K562 (cell line): Measurements from ENCODE around the gene AP3M1. TPM values are rescaled to one million over a fixed set of nuclear protein-coding genes. Genes with fewer than 3 reads are reported as not detected.

Source experiments
- CXXC5 ChIP-seq: fragments of 250-450 bp; sonication (Bioruptor Pico); IDR thresholded peaks from 2 replicates; pipeline ENCODE4 v1.8.0; 2022; ENCODE audit warnings: inconsistent platforms, mild to moderate bottlenecking, moderate library complexity
- DPF2 ChIP-seq: fragments of 450-650 bp; IDR thresholded peaks from 2 replicates; pipeline ENCODE4 v1.6.1; 2016
- ELK3 ChIP-seq: fragments of 450-650 bp; formaldehyde crosslinking; IDR thresholded peaks from 2 replicates; pipeline ENCODE4 v1.4.0; 2020; ENCODE audit warnings: mild to moderate bottlenecking
- EP300 ChIP-seq: IDR thresholded peaks from 2 replicates; pipeline ENCODE4 v1.6.1; 2012; ENCODE audit warnings: low read length, improper control_type of control experiment
- GABPA ChIP-seq: fragments of 200-800 bp; sonication (Bioruptor generic); conservative IDR thresholded peaks from 2 replicates; pipeline ENCODE4 v1.6.1; 2016; ENCODE audit warnings: low read depth, missing genetic modification characterization, missing compliant biosample characterization
- KLF10 ChIP-seq: fragments of 250-450 bp; sonication (Bioruptor Pico); IDR thresholded peaks from 2 replicates; pipeline ENCODE4 v1.6.1; 2021; ENCODE audit warnings: matching md5 sums
- MBD2 ChIP-seq: sonication (generic); IDR thresholded peaks from 2 replicates; pipeline ENCODE4 v1.6.1; 2016; ENCODE audit warnings: low read depth, borderline replicate concordance
- PML ChIP-seq: IDR thresholded peaks from 2 replicates; pipeline ENCODE4 v1.6.1; 2012; ENCODE audit warnings: low read length, inconsistent platforms
- RBBP5 ChIP-seq: fragments of 200-600 bp; sonication (generic); IDR thresholded peaks from 2 replicates; pipeline ENCODE4 v1.6.1; 2012; ENCODE audit warnings: borderline replicate concordance, mild to moderate bottlenecking, low read length, control low read depth, inconsistent platforms; ENCODE audit not compliant: insufficient read depth, poor library complexity, severe bottlenecking
- RFX5 ChIP-seq: IDR thresholded peaks from 2 replicates; pipeline ENCODE4 v1.6.1; 2011; ENCODE audit warnings: low read depth, mild to moderate bottlenecking, improper control_type of control experiment, low read length
- SMAD1 ChIP-seq: fragments of 150-350 bp; IDR thresholded peaks from 2 replicates; pipeline ENCODE4 v1.6.1; 2014; ENCODE audit warnings: low read length, low read depth; ENCODE audit not compliant: partially characterized antibody
- SMAD2 ChIP-seq: fragments of 150-350 bp; IDR thresholded peaks from 2 replicates; pipeline ENCODE4 v1.6.1; 2014; ENCODE audit warnings: low read depth, mild to moderate bottlenecking, low read length
- SMAD4 ChIP-seq: fragments of 250-450 bp; sonication (Bioruptor Pico); conservative IDR thresholded peaks from 2 replicates; pipeline ENCODE4 v1.8.0; 2021; ENCODE audit warnings: inconsistent platforms, mild to moderate bottlenecking, moderate library complexity
- ZNF239 ChIP-seq: fragments of 250-450 bp; sonication (Bioruptor Pico); IDR thresholded peaks from 2 replicates; pipeline ENCODE4 v1.4.0; 2020; ENCODE audit warnings: mild to moderate bottlenecking
- ZNF277 ChIP-seq: fragments of 250-450 bp; sonication (Bioruptor Pico); IDR thresholded peaks from 2 replicates; pipeline ENCODE4 v1.8.0; 2022; ENCODE audit warnings: inconsistent platforms, mild to moderate bottlenecking, moderate library complexity, borderline replicate concordance
- ZNF324 ChIP-seq: fragments of 250-450 bp; sonication (Bioruptor Pico); IDR thresholded peaks from 2 replicates; pipeline ENCODE4 v1.4.0; 2020; ENCODE audit warnings: mild to moderate bottlenecking
- ZNF407 ChIP-seq: fragments of 450-650 bp; IDR thresholded peaks from 2 replicates; pipeline ENCODE4 v1.6.1; 2016; ENCODE audit warnings: low read depth
- polyA plus RNA-seq, 8 experiments: library from polyadenylated mRNA; depleted of rRNA in 4 of 8; stranded (reverse) in 5 of 8; unstranded in 3 of 8; fragments of >200 nt; fragmentation: Nextera tagmentation in 2 of 8; fragmentation: Illumina TruSeq in 1 of 8; extraction: Ambion mirVana in 2 of 8; extraction: Trizol in 1 of 8; gene quantifications; 2 replicates each; pipeline versions ENCODE4 v1.2.1 to v1.2.3, GENCODE V29; 2011 to 2014; ENCODE audit warnings: inconsistent platforms in 1 of 8, missing spikeins in 1 of 8
- total RNA-seq, 7 experiments: library from RNA; depleted of rRNA in 6 of 7; stranded (reverse); fragments of >200 nt in 6 of 7; fragmentation: Illumina TruSeq in 2 of 7; extraction: Trizol in 2 of 7; gene quantifications; 2 replicates each; pipeline versions ENCODE4 v1.2.1 to v1.2.3, GENCODE V29; 2011 to 2021; ENCODE audit warnings: low replicate concordance in 1 of 7

AP3M1 gene
- total and polyA plus RNA-seq, 9 of the 15 experiments (the other 6 are each of a cell fraction or from before 2014, with no cell fraction given), result 44.3 to 135 (median 67.6) TPM

- peak; percentile 13; the same call in 1 of the 2 replicates for TF ChIP-seq MBD2
- TF ChIP-seq KLF10 (CRISPR knock-in tag), result no peak
- no peak for TF ChIP-seq ELK3 (CRISPR knock-in tag)
- TF ChIP-seq ZNF324 (CRISPR knock-in tag), result no peak
- no peak for TF ChIP-seq GABPA (tag)
- no peak; the same call in 1 of the 2 replicates for TF ChIP-seq DPF2
- TF ChIP-seq SMAD4, result peak; percentile 50; the same call in 1 of the 2 replicates
- no peak for TF ChIP-seq EP300
- no peak for TF ChIP-seq ZNF407
- no peak for TF ChIP-seq PML
- TF ChIP-seq ZNF239 (CRISPR knock-in tag), result no peak
- no peak for TF ChIP-seq RFX5
- peak; percentile 56; the same call in 1 of the 2 replicates for TF ChIP-seq CXXC5
- TF ChIP-seq ZNF277 (CRISPR knock-in tag), result no peak
- TF ChIP-seq SMAD1, result no peak
- peak; percentile 99 for TF ChIP-seq RBBP5
- TF ChIP-seq SMAD2, result no peak
Measured at GRCh38 chr10:74150990-74151878, 606 bp upstream of the AP3M1 start, which contains the start of gene ADK (continued).
